GM21528 (cell line): ENCODE data around the gene C1orf232.

ENCODE experiments used
- ATAC-seq: cut with Tn5 transposase; IDR thresholded peaks from one replicate; pipeline ENCODE4 v1.9.1; 2021; ENCODE audit warnings: mild to moderate bottlenecking, moderate library complexity; ENCODE audit not compliant: unreplicated experiment, low FRiP score

The C1orf232 gene

GRCh38 chr1:26125382-26125781, 43.4 kb downstream of the C1orf232 start:
- ATAC-seq: no peak

GRCh38 chr1:26124418-26125331, 44.1 kb downstream of the C1orf232 start:
- no peak for ATAC-seq

GRCh38 chr1:26122988-26123973, 45.5 kb downstream of the C1orf232 start:
- ATAC-seq: no peak

- no peak for ATAC-seq
Observed at GRCh38 chr1:26121854-26122773, 46.6 kb downstream of the C1orf232 start.

- ATAC-seq: no peak
Observed at GRCh38 chr1:26119892-26120608, 48.7 kb downstream of the C1orf232 start.

GRCh38 chr1:26114165-26114927, 54.4 kb downstream of the C1orf232 start:
- no peak for ATAC-seq
